ENCODE data around the gene FOXN3.

Gene FOXN3

DNA sequence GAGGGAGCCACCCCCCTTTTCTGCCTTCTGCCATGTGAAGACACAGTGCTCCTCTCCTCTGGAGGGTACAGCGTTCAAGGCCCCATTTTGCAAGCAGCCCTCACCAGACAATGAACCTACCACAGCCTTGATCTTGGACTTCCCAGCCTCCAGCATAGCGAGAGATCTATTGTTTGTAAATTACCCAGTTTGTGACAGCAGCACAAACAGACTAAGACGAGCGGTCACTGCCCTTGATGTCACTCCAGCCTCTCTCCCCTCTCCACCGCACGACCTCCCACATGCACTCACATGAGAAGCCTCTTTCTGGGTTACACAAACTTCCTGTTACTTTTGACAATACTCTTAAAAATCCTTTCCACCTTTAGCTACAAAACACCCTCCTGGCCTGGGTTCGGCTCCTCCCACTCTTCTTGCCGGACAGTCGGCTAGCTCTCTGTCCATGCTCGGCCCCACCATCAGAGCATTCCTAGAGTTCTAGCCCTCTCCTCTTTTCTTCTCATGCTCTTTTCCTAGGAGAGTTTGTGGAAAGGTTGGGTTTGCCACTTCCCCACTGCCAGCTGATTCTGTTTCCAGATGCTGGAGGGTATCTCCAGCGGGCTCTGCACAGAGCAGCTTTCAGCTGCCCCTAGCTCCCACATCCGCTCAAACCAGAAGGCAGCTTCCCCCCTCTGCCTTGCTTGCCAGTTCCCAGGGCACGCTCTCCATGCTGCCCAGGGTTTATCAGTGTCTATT lies 124.3 kb downstream of the FOXN3 start:
- Histone ChIP-seq H3K9me3 (ENCODE audit: control insufficient read depth in 2 of 2, low read length in 2 of 2) (no peaks in the 10 kb centered on the region), H3K4me3 (ENCODE audit: low read length in 2 of 2) (no peak overlapping the region), H3K36me3 (ENCODE audit: control insufficient read depth in 2 of 2, insufficient read depth in 2 of 2, low read length in 2 of 2) (peaks cover 0 to 5% of the 10 kb centered on the region in 2 donors), H3K4me1 (ENCODE audit: control insufficient read depth, insufficient read depth, low read length) (peaks cover 7% of the 10 kb centered on the region), H3K27me3 (ENCODE audit: control insufficient read depth in 1 of 2, insufficient read depth in 2 of 2, low read length in 2 of 2) (no peaks in the 10 kb centered on the region), H3K9ac (ENCODE audit: low read length in 2 of 2) (no peak overlapping the region), H3K27ac (ENCODE audit: low read length) (no peak overlapping the region)

DNA sequence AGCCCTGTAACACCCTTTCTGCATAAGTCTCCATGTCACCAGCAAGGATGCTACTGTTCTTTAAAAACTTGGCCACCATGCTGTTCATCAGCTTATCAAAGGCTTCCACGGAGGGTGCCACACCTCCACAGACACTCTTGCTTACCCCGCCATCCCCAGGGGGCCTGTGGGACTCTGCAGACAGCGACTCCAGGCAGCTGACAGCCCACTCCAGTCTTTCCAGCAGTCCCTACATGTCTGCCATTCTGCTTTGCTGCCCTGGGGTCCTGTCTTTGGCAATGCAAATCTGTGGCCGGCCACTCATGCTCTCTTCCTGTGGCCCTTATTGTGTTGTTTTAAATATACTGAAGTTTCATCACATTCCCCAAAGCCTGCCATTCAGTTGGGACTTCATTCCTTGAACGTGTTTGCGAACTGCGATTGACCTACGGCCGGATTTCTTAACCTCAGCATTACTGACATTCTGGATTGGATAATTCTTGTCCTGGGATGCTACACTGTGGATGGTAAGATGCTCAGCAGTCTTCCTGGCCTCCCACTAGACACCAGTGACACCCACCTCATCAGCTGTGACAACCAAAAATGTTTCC lies 125.6 kb downstream of the FOXN3 start:
- Histone ChIP-seq H3K9ac (ENCODE audit: low read length in 2 of 2) (no peak overlapping the region), H3K36me3 (ENCODE audit: control insufficient read depth in 2 of 2, insufficient read depth in 2 of 2, low read length in 2 of 2) (peaks cover 0 to 5% of the 10 kb centered on the region in 2 donors), H3K27ac (ENCODE audit: low read length) (no peak overlapping the region), H3K4me1 (ENCODE audit: control insufficient read depth, insufficient read depth, low read length) (peaks cover 5% of the 10 kb centered on the region), H3K27me3 (ENCODE audit: control insufficient read depth in 1 of 2, insufficient read depth in 2 of 2, low read length in 2 of 2) (no peaks in the 10 kb centered on the region), H3K4me3 (ENCODE audit: low read length in 2 of 2) (no peak overlapping the region), H3K9me3 (ENCODE audit: control insufficient read depth in 2 of 2, low read length in 2 of 2) (no peaks in the 10 kb centered on the region)

DNA sequence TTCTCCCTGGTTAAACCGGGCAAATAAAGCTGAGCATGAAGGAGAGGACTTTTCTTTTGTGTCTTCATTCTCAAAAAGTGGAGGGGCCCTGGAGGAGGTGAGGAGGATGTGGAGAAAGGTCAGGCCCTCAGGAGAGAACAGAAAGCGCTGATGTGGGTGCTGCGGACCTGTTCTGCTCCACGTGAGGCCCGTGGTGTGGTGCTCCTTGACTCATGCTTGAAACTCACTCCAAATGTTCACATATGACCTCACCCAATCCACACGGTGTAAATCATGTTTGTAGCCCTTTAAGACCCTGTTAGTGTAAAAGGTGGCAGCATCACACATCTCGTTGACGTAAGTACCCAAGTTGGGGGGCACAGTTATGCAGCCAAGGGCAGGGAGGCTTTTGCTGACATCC lies 126.2 kb downstream of the FOXN3 start:
- Histone ChIP-seq H3K4me1 (ENCODE audit: control insufficient read depth, insufficient read depth, low read length) (peaks cover 5% of the 10 kb centered on the region), H3K9me3 (ENCODE audit: control insufficient read depth in 2 of 2, low read length in 2 of 2) (no peaks in the 10 kb centered on the region), H3K9ac (ENCODE audit: low read length in 2 of 2) (no peak overlapping the region), H3K27ac (ENCODE audit: low read length) (no peak overlapping the region), H3K4me3 (ENCODE audit: low read length in 2 of 2) (no peak overlapping the region), H3K27me3 (ENCODE audit: control insufficient read depth in 1 of 2, insufficient read depth in 2 of 2, low read length in 2 of 2) (no peaks in the 10 kb centered on the region), H3K36me3 (ENCODE audit: control insufficient read depth in 2 of 2, insufficient read depth in 2 of 2, low read length in 2 of 2) (peaks cover 0 to 5% of the 10 kb centered on the region in 2 donors)

DNA sequence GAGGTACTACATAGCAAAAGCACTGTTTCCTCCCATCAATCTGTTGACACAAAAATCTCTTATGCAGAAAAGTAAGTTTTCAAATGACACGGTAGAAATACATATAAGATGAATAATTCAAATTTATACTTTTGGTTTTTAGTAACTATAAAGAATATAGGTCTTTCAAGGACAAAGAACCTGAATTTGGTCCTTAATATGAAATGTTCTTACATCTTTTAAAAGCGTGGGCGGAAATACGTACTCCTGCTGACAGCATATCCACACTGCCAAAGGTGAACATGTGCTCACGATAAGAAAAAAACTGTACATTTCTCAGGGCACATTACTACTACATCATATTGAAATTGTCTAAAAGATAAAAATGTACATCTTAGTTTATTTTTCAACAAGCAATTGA lies 127.6 kb downstream of the FOXN3 start:
- no peak overlapping the region for H3K4me3 ChIP-seq (ENCODE audit: low read length in 2 of 2)
- no peaks in the 10 kb centered on the region for H3K4me1 ChIP-seq (ENCODE audit: control insufficient read depth, insufficient read depth, low read length)
- no peak overlapping the region for H3K9ac ChIP-seq (ENCODE audit: low read length in 2 of 2)
- H3K36me3 ChIP-seq (ENCODE audit: control insufficient read depth in 2 of 2, insufficient read depth in 2 of 2, low read length in 2 of 2): peaks cover 0 to 5% of the 10 kb centered on the region in 2 donors
- no peaks in the 10 kb centered on the region for H3K9me3 ChIP-seq (ENCODE audit: control insufficient read depth in 2 of 2, low read length in 2 of 2)
- no peak overlapping the region for H3K27ac ChIP-seq (ENCODE audit: low read length)
- no peaks in the 10 kb centered on the region for H3K27me3 ChIP-seq (ENCODE audit: control insufficient read depth in 1 of 2, insufficient read depth in 2 of 2, low read length in 2 of 2)

DNA sequence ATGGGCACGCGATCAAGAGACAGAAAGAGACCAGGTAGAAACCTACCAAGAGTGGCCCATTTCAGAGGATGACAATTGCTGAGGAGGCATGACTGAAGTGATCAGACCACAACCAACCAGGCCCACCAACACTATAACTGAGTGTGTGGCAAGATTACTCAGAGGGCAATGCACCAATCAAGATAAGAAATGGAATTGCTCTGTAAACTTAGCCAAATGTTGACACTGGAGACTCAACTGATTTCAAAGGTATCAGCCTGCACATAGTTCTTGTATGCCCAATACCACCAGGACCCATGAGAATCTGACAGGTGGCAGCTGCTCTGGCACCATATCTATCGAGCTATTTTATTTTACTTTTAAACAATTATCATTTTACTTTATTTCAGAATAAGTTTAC lies 128.9 kb downstream of the FOXN3 start:
- Histone ChIP-seq H3K9ac (ENCODE audit: low read length in 2 of 2) (no peak overlapping the region), H3K27ac (ENCODE audit: low read length) (no peak overlapping the region)

DNA sequence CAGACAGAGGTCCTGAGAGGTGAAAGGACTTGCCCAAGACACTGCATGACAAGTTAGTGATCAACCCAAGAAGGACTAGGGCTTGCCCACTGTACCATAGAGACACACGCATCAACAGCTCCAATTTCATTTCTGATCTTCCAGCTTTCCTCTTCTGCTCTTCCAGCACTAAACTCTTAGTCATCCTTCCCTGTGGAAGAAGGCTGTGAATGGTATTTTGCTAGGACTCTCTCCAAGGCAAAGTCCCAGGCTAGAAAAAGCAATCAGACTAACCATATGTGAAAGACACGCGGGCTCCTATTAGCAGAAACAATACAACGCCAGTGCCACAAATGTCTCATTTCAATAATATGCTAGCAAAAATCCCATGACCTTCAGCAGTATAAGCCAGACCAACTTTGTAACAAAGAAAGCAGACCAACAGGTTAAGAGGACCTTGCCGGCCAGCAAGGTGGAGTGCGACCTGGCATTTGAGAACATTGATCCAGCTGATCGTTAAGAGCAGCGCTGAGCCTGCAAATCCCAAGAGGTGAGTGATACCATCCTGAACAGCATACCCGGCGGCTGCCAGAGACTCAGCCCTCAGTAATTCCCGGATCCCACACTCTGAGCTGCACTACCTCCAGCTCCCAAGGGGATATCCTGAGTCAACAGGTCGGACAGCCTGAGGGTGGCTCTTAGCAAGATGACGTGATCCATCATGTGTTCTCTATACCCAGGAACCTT lies 132.5 kb downstream of the FOXN3 start:
- H3K9me3 ChIP-seq (ENCODE audit: control insufficient read depth in 2 of 2, low read length in 2 of 2): no peaks in the 10 kb centered on the region
- no peak overlapping the region for H3K4me3 ChIP-seq (ENCODE audit: low read length in 2 of 2)
- H3K9ac ChIP-seq (ENCODE audit: low read length in 2 of 2): no peak overlapping the region
- H3K4me1 ChIP-seq (ENCODE audit: control insufficient read depth, insufficient read depth, low read length): no peaks in the 10 kb centered on the region
- no peaks in the 10 kb centered on the region for H3K27me3 ChIP-seq (ENCODE audit: control insufficient read depth in 1 of 2, insufficient read depth in 2 of 2, low read length in 2 of 2)
- peaks cover 6% of the 10 kb centered on the region in 2 donors for H3K36me3 ChIP-seq (ENCODE audit: control insufficient read depth in 2 of 2, insufficient read depth in 2 of 2, low read length in 2 of 2)
- no peak overlapping the region for H3K27ac ChIP-seq (ENCODE audit: low read length)

More for the DNA sequence above, 128.9 kb downstream of the FOXN3 start:
- Histone ChIP-seq H3K9me3 (ENCODE audit: control insufficient read depth in 2 of 2, low read length in 2 of 2) (no peaks in the 10 kb centered on the region), H3K4me3 (ENCODE audit: low read length in 2 of 2) (no peak overlapping the region), H3K36me3 (ENCODE audit: control insufficient read depth in 2 of 2, insufficient read depth in 2 of 2, low read length in 2 of 2) (peaks cover 0 to 5% of the 10 kb centered on the region in 2 donors), H3K4me1 (ENCODE audit: control insufficient read depth, insufficient read depth, low read length) (no peaks in the 10 kb centered on the region), H3K27me3 (ENCODE audit: control insufficient read depth in 1 of 2, insufficient read depth in 2 of 2, low read length in 2 of 2) (no peaks in the 10 kb centered on the region)

DNA sequence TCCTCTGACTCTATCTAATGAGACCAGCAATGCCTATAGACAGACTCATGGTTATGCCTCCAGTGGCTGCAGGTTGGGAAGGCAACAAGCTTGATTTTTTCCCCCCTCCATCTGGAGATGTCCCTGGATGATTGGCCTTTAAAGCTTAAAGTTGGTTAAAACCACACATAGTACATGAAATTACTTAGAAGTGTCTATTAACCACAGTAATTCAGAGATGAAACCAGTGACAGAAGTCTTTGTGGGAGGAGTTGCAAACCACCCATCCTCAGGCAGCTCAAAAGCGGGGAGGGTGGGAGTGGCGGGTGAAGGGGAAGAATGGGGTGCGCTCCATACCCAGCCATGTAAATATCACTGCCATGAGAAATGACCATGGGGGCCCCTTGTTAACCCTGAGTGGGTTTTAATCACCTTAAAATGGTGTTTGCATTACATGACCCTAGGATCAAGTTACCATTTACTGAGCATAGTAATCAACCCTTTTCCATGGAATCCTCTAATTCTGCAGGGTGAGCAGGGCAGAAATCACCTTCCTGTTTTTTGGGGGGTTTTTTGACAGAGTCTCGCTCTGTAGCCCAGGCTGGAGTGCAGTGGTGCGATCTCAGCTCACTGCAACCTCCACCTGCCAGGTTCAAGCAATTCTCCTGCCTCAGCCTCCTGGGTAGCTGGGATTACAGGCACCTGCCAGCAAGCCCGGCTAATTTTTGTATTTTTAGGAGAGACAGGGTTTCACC lies 133.5 kb downstream of the FOXN3 start:
- Histone ChIP-seq H3K9ac (ENCODE audit: low read length in 2 of 2) (no peak overlapping the region), H3K4me3 (ENCODE audit: low read length in 2 of 2) (no peak overlapping the region), H3K9me3 (ENCODE audit: control insufficient read depth in 2 of 2, low read length in 2 of 2) (no peaks in the 10 kb centered on the region), H3K27me3 (ENCODE audit: control insufficient read depth in 1 of 2, insufficient read depth in 2 of 2, low read length in 2 of 2) (no peaks in the 10 kb centered on the region), H3K36me3 (ENCODE audit: control insufficient read depth in 2 of 2, insufficient read depth in 2 of 2, low read length in 2 of 2) (peaks cover 6% of the 10 kb centered on the region in 2 donors), H3K4me1 (ENCODE audit: control insufficient read depth, insufficient read depth, low read length) (no peaks in the 10 kb centered on the region), H3K27ac (ENCODE audit: low read length) (no peak overlapping the region)

DNA sequence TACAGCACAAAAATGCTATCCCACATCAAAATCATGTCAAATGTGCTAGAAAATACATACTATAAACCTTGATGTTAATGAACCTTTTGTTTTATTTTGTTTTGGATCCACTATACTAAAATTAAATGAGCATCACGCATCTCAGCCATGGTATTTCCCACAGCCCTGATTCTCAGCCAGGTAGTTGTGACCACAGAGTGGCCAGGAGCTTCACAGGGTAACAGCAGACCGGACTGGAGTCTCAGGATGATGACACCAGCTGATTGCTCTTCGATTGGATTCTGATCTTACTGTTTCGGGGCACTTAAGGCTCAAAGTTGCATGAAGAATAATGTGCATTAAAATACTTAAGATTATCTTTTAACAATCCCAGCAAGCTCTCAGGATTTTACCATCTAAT lies 134.8 kb downstream of the FOXN3 start:
- no peaks in the 10 kb centered on the region for H3K27me3 ChIP-seq (ENCODE audit: control insufficient read depth in 1 of 2, insufficient read depth in 2 of 2, low read length in 2 of 2)
- H3K27ac ChIP-seq (ENCODE audit: low read length): no peak overlapping the region
- H3K4me3 ChIP-seq (ENCODE audit: low read length in 2 of 2): no peak overlapping the region
- no peaks in the 10 kb centered on the region for H3K4me1 ChIP-seq (ENCODE audit: control insufficient read depth, insufficient read depth, low read length)
- no peak overlapping the region for H3K9ac ChIP-seq (ENCODE audit: low read length in 2 of 2)
- no peaks in the 10 kb centered on the region for H3K9me3 ChIP-seq (ENCODE audit: control insufficient read depth in 2 of 2, low read length in 2 of 2)
- peaks cover 6% of the 10 kb centered on the region in 2 donors for H3K36me3 ChIP-seq (ENCODE audit: control insufficient read depth in 2 of 2, insufficient read depth in 2 of 2, low read length in 2 of 2)

DNA sequence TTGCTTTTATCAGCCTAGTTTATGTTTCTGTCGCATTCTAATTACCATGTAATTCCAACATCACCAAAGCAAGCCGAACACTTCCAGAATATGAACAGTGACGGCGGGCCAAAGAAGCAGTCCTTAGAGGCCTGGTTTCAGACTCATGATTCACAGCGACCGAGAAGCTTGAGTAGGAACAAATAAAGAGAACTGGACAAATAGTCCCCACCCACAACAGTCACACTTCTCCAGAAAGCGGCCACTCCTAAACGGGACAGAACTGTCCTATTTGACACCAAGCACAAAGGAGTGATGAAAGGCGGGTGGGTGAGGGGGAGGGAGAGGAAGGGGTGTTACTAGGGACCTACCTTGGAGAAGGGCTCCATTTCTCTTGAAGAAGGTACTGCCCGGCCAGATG lies 136.4 kb downstream of the FOXN3 start:
- no peak overlapping the region for H3K27ac ChIP-seq (ENCODE audit: low read length)
- H3K27me3 ChIP-seq (ENCODE audit: control insufficient read depth in 1 of 2, insufficient read depth in 2 of 2, low read length in 2 of 2): no peaks in the 10 kb centered on the region
- no peaks in the 10 kb centered on the region for H3K4me1 ChIP-seq (ENCODE audit: control insufficient read depth, insufficient read depth, low read length)
- no peak overlapping the region for H3K4me3 ChIP-seq (ENCODE audit: low read length in 2 of 2)
- H3K36me3 ChIP-seq (ENCODE audit: control insufficient read depth in 2 of 2, insufficient read depth in 2 of 2, low read length in 2 of 2): peaks cover 6 to 8% of the 10 kb centered on the region in 2 donors
- H3K9ac ChIP-seq (ENCODE audit: low read length in 2 of 2): no peak overlapping the region
- no peaks in the 10 kb centered on the region for H3K9me3 ChIP-seq (ENCODE audit: control insufficient read depth in 2 of 2, low read length in 2 of 2)

DNA sequence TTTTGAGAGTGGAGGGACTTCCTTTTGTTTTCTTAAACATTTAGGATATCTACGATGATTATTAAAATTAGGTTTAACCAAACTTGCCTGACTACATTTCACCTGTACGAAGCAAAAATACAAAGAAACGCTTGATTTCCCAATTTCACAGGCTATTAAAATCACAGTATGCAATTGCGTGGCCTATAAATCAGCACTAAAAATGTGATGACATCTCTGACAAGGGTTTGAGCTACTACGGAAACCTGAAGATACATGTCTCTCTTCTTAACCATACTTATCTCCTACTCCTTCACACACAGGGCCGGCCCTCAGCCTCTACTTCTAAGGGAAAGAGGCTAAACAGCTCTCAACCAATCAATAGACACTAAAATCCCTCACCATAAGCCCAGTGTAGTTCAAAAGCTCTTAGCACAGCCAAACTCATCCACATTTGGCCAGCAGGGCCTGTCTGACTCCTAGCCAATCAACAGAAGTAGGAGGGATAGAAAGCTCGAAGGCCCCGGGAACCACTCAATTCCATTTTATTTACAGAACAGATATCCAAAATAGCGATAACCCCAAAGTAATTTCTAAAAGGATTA lies 137.3 kb downstream of the FOXN3 start:
- no peak overlapping the region for H3K9ac ChIP-seq (ENCODE audit: low read length in 2 of 2)
- H3K27ac ChIP-seq (ENCODE audit: low read length): no peak overlapping the region
- no peak overlapping the region for H3K4me3 ChIP-seq (ENCODE audit: low read length in 2 of 2)
- H3K4me1 ChIP-seq (ENCODE audit: control insufficient read depth, insufficient read depth, low read length): no peaks in the 10 kb centered on the region
- H3K9me3 ChIP-seq (ENCODE audit: control insufficient read depth in 2 of 2, low read length in 2 of 2): no peaks in the 10 kb centered on the region
- peaks cover 6 to 8% of the 10 kb centered on the region in 2 donors for H3K36me3 ChIP-seq (ENCODE audit: control insufficient read depth in 2 of 2, insufficient read depth in 2 of 2, low read length in 2 of 2)
- no peaks in the 10 kb centered on the region for H3K27me3 ChIP-seq (ENCODE audit: control insufficient read depth in 1 of 2, insufficient read depth in 2 of 2, low read length in 2 of 2)
